Activated CD8-positive, alpha-beta memory T cell treated with anti-CD3 and anti-CD28 coated beads for 24 hours (primary cell): ENCODE measurements around the gene IHH.

ENCODE experiments used
- DNase-seq: peaks from one replicate; pipeline ENCODE4 v3.0.0-alpha.2; 2020

IHH gene

GRCh38 chr2:219073413-219074129 lies 12.8 kb upstream of the IHH start:
- DNase-seq = no peak

GRCh38 chr2:219072741-219073250 lies 12.1 kb upstream of the IHH start:
- no peak for DNase-seq

DNA sequence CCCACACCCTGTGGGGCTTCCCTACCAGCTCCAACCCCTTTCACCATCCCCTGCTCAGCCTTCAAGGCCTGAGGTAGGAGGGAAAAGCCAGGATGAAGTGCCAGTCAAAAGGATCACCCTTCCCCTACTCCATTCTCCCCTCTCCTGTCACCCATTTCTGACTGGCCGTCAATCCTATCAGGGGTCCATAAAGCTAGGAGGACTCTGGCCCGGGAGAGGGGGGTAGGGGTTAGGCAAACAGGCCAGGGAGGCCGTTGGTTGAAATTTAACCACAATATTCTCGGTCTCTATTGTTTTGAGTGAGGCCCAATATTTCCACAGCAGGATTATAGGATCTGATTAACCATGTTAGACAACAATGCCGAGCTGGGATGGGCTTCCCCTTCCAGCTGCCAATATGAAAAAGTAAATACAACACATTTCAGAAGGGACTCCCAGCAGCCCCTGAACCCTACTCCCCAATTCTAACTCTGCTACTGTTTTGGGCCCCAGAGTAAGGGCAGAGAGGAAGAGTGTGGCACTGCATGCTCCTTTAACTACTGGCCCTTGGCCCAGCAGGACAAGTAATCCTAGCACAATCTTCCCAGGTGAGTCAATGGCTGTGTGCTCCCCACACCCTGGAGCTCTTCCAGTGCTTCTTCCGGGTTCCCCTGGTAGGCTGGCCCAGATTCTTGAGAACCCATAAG lies 10.6 kb upstream of the IHH start:
- no peak for DNase-seq

- DNase-seq = no peak
These were observed 4.8 kb upstream of the IHH start for GRCh38 chr2:219065484-219065883.

GRCh38 chr2:219062081-219062480 lies 1.4 kb upstream of the IHH start:
- no peak for DNase-seq

GRCh38 chr2:219059725-219060682 lies 717 bp downstream of the IHH start:
- DNase-seq = peak; percentile 64

GRCh38 chr2:219059375-219059724 lies 1.4 kb downstream of the IHH start:
- no peak for DNase-seq

- peak; percentile 60 for DNase-seq
These were observed 2.0 kb downstream of the IHH start for GRCh38 chr2:219058541-219059374.

- peak; percentile 92 for DNase-seq
These were observed 2.8 kb downstream of the IHH start for GRCh38 chr2:219057709-219058540.

- DNase-seq = no peak
These were observed 3.6 kb downstream of the IHH start for GRCh38 chr2:219056896-219057708.

GRCh38 chr2:219056176-219056895 lies 4.4 kb downstream of the IHH start:
- no peak for DNase-seq

- no peak for DNase-seq
These were observed 5.5 kb downstream of the IHH start for GRCh38 chr2:219054956-219055903.

DNA sequence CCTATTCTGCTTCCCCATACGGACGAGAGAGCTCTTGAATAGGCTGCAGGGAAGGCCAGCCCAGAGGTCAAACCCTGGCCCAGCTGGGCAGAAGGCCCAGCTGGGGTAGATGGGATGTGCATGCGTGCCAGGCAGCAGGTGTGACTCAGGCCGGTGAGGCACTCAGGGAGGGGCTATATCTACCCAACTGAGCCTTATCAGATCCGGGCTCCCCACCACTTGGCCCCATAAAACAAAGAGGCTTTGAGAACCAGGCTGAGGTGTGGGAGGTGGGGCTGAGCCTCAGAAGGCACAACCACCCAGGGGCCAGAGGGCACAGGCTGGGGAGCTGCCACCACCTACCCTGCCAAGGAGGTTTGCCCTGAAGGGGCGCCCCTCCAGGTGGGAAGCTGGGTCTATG lies 11.4 kb downstream of the IHH start:
- DNase-seq = no peak

DNA sequence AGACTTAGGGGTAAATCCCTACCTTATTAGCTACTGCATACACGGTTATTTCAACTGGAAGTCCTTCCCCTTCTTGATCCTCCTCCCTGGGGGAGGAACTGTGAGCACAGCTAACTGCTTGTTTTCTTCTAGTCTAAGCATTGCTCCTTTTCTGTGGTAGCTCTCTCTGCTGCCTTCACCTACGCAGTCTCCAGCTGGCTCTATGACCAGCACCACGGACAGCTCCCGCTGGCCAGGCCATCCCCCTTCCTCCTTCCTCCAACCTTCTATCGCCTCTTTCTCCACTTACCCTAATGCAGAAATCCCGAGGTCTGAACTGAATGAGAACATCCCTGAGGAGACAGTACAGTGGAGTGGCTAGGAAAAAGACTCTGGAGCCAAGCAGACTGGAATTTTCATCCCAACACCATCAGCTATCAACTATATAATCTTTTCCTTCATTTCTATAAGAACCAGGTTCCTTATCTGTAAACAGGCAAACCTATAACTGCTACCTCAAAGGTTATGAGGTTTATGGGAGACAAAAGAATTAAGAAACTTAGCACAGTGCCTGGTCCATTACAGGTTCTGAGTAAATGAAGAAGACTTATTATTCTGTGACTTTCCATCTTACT lies 14.7 kb downstream of the IHH start:
- no peak for DNase-seq

- DNase-seq = no peak
These were observed 18.0 kb downstream of the IHH start for GRCh38 chr2:219042750-219043149.

DNA sequence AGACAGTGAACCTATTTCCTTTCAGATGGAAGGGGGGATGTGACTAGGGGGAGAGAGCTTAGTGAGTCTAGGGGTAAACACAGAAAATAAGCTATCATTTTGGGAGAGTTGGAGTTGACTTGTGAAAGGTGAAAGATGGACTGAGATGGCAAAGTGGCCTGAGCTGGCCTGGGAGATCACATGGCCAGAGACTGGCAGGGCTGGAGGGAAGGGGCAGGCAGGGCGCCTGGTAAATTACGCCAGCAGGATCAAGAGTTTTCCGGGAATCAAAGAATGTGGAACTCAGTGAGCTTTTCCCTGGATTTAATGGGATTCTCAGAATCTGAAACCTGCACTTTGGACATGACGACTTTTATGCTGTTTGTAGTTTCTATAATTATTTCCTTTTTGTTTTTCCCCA lies 18.6 kb downstream of the IHH start:
- no peak for DNase-seq

DNA sequence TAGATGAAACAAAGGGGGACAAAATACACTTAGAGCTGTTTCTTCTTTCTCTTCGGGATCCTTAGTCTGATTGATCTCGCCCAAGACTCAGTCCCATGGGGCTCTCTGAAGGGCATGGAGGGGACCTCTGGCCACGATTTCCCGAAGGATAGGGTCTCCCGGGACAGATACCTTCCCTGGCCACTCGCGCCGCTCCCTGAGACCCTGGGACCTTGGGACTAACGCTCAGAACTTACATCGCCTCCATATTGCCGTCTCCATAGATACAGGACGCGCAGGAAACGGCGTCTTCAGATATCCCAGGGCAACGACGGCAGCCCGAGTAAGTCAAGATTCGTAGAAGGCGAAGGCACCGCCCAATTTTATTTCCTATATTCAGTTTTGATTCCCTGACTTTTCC lies 19.5 kb downstream of the IHH start, which contains the start of gene CFAP65:
Gene CFAP65 (minus strand): TSS at position 265 of the 400 bp plus-strand sequence. CDS start 2,468 bp downstream, outside the sequence.
- peak; percentile 65 for DNase-seq

- DNase-seq = no peak
These were observed 22.1 kb downstream of the IHH start for GRCh38 chr2:219038600-219038999.
